IPS-20b (cell line): ENCODE measurements around the gene ASB13.
"Not testable (repeated sequence)": the region's sequence is repeated elsewhere in the genome, so short reads cannot be mapped to it uniquely, and the experiment has no call there.

Experiments used
- H3K27ac ChIP-seq: one replicate; pipeline ENCODE4 v1.5.1; 2013; ENCODE audit warnings: low read length
- H3K27me3 ChIP-seq: 2 replicates; pipeline ENCODE4 v1.6.1; 2013; ENCODE audit warnings: mild to moderate bottlenecking, low read length, inconsistent platforms; ENCODE audit not compliant: insufficient read depth
- H3K36me3 ChIP-seq: 2 replicates; pipeline ENCODE4 v1.6.1; 2013; ENCODE audit warnings: low read depth, mild to moderate bottlenecking, inconsistent platforms, low read length, moderate library complexity; ENCODE audit not compliant: insufficient read depth
- H3K4me1 ChIP-seq: 2 replicates; pipeline ENCODE4 v1.6.1; 2013; ENCODE audit warnings: mild to moderate bottlenecking, control low read depth, inconsistent platforms, low read length, moderate library complexity; ENCODE audit not compliant: insufficient read depth
- H3K4me3 ChIP-seq: 2 replicates; pipeline ENCODE4 v1.5.1; 2013; ENCODE audit warnings: mild to moderate bottlenecking, low read length, inconsistent platforms
- H3K9ac ChIP-seq: 2 replicates; pipeline ENCODE4 v1.6.1; 2013; ENCODE audit warnings: low read depth, mild to moderate bottlenecking, inconsistent platforms, low read length, moderate library complexity
- H3K9me3 ChIP-seq: 2 replicates; pipeline ENCODE4 v1.6.1; 2013; ENCODE audit warnings: mild to moderate bottlenecking, low read depth, low read length, inconsistent platforms; ENCODE audit not compliant: insufficient read depth

Gene ASB13

DNA sequence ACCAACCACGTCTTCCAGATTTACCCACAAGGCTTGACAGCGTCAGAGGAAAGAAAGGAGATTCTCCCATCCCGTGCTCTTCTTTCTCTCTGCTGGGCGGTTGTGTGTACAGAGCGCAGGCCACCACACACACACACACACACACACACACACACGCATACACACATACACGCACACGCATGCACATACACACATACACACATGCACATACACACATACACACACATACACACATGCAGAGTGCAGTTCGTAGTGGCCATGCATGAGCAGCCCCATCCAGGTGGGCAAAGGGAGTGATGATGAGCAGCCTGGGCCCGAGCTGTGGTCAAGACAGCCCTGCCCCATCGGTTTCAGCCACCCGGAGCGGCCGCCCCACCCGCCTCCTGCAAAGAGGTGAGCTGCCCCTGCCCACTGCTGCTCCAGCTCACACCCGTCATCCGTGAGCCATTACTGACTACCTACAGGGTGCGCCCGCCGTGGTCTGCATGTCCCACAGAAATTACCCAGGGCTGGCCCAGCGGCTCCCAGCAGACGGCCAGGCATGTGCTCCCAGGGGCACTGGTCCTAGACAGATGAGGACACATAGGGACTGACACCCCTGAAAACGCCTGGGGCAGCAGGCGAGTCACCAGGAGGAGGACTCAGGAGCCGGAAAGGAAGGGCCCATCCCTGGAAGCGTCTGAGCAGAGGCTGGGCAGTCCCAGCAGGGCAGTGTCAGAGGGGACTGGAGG is 69.6 kb downstream of the ASB13 start:
- no peak overlapping the region for H3K27ac ChIP-seq
- H3K9ac ChIP-seq = no peak overlapping the region
- H3K27me3 ChIP-seq = no peaks in the 10 kb centered on the region
- H3K9me3 ChIP-seq = no peaks in the 10 kb centered on the region
- H3K4me1 ChIP-seq = no peaks in the 10 kb centered on the region
- H3K36me3 ChIP-seq = no peaks in the 10 kb centered on the region
- no peak overlapping the region for H3K4me3 ChIP-seq

DNA sequence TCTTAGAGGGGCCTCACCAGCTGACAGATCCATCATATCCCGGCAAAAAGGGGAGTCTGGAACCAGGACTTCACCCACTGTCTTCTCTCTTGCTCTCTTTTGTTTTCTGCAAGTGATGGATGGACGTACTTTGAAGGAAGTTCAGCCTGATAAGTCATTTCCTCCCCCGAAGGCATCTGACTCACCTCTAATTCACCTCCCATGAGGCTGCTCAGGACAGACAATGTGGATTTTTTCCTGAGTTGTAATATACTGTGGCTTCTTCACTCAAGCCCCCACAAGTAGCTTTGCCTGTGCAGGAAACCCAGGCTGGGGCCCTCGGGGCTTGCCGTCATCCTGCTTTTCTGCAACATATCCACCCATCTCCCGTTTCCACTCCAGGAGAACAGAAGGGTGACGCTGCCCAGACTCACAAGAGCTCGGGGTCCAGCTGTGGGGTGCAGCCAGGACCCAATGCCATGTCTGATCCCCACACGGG is 70.4 kb downstream of the ASB13 start:
- peaks cover 2% of the 10 kb centered on the region; the same call in 1 of the 2 replicates for H3K4me1 ChIP-seq
- H3K27me3 ChIP-seq = no peaks in the 10 kb centered on the region
- no peak overlapping the region for H3K27ac ChIP-seq
- no peaks in the 10 kb centered on the region for H3K36me3 ChIP-seq
- no peaks in the 10 kb centered on the region for H3K9me3 ChIP-seq
- no peak overlapping the region for H3K4me3 ChIP-seq
- no peak overlapping the region for H3K9ac ChIP-seq

DNA sequence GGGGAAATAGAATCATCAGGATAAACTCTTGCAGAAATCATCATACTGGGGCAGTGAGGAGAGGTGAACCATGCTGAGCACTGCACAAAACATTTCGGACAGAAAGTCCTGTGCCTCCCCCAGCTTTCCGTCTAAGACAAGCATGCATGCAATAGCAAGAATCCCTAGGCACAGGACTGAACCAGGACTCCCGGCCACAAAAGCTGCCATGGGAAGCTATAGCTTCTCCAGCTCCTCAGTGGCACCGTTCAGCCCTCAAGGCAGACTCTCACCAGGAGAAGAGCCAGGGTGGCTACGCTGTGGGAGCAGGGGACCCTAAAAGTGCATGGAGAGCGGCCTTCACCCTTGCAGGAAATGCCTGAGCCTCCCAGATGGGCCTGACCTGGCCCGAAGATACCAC is 70.8 kb downstream of the ASB13 start:
- H3K4me3 ChIP-seq = no peak overlapping the region
- no peaks in the 10 kb centered on the region for H3K27me3 ChIP-seq
- H3K4me1 ChIP-seq = peaks cover 4% of the 10 kb centered on the region; the same call in 1 of the 2 replicates
- H3K9me3 ChIP-seq = no peaks in the 10 kb centered on the region
- no peak overlapping the region for H3K27ac ChIP-seq
- H3K36me3 ChIP-seq = no peaks in the 10 kb centered on the region
- no peak overlapping the region for H3K9ac ChIP-seq

DNA sequence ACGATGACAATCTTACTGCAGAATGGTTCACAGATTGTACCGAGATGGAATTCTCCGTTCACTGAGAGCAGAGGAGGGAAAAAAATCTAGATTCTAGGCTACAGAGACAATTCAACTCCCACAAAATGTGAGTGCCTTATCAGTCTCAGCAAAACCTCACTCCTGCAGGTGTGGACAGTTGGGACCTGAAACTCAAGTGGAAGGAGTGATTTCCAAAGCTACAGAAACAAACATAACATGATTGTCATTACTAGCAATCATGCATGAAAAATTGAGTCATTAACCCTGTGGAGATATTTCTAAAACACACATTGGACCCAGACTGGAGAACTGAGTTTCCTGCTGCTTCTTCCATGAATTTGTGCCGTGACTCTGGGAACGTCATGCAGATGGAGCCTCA is 71.3 kb downstream of the ASB13 start:
- no peak overlapping the region for H3K4me3 ChIP-seq
- H3K9me3 ChIP-seq = no peaks in the 10 kb centered on the region
- no peaks in the 10 kb centered on the region for H3K27me3 ChIP-seq
- peaks cover 5% of the 10 kb centered on the region; the same call in 1 of the 2 replicates for H3K4me1 ChIP-seq
- no peaks in the 10 kb centered on the region for H3K36me3 ChIP-seq
- no peak overlapping the region for H3K27ac ChIP-seq
- no peak overlapping the region for H3K9ac ChIP-seq

DNA sequence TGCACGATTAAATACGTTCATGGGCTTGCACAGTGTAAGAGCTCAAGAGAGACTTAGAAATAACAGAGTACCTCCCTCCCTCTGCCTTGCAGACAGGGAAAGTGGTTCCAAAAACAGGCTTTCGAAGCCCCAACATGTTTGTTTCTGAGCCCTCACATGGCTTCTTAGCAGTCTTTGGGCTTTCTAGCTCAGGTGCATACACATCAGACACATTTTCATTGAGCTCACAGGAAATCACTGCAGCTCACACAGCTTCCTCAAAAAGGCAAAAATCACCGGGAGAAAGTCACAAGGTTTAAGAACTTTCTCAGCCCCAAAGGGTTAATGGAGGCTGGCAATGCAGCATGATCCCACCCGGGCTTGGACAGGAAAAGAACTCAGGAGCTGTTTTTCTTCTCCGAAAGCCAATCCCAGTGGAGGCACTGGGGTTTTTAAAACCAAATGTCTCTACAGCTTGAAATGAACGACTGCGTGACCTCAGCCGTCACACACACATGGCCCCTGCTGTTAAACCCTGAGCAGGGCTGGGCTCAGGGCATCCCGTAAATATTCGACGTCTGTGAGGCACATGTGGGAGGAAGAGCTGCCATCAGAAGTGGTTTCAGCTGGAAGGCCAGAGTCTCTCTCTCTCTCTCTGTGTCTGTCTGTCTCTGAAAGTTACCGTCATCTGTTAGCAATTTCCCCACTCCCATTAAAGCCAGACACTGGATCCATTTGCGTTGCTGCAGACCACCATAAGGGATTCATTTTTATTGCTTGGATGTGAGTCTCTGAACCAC is 71.9 kb downstream of the ASB13 start:
- H3K36me3 ChIP-seq = no peaks in the 10 kb centered on the region
- H3K27me3 ChIP-seq = no peaks in the 10 kb centered on the region
- no peaks in the 10 kb centered on the region for H3K9me3 ChIP-seq
- no peak overlapping the region for H3K9ac ChIP-seq
- H3K4me1 ChIP-seq = peaks cover 6% of the 10 kb centered on the region; the same call in 1 of the 2 replicates
- no peak overlapping the region for H3K27ac ChIP-seq
- H3K4me3 ChIP-seq = no peak overlapping the region

DNA sequence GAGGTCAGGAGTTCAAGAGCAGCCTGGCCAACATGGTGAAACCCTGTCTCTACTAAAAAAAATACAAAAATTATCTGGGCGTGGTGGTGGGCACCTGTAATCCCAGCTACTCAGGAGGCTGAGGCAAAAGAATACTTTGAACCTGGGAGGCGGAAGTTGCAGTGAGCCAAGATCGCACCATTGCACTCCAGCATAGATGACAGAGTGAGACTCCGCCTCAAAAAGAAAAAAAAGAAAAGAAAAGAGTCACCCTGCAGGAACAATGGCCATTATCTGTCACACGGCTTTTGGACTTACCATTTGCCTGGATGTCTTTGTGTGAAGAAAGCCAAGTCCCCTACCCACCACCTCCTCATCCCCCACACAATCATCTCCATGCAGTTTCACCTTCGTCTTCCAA is 73.0 kb downstream of the ASB13 start:
- H3K27ac ChIP-seq, H3K9ac ChIP-seq, H3K4me1 ChIP-seq, H3K4me3 ChIP-seq, H3K36me3 ChIP-seq, H3K27me3 ChIP-seq, H3K9me3 ChIP-seq: not testable (repeated sequence)

DNA sequence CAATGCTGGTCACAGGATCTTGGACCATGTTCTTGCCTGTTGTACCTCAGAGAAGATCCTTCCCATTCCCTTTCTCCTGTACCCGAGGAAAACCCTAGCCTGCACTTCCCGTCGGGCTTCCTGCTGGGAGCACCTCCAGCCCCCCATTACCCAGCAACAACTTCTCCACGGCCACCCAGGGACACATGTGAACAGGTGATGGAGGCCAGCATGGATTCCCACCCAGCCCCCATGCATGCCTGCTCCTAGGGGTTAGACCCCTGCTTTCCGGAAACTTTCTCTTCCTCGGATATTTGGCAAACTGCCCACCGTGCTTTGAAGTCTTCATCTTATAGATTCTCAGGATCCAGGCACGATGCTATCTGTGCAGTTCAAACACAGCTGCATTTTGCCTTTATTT is 74.3 kb downstream of the ASB13 start:
- Histone ChIP-seq H3K36me3 (no peaks in the 10 kb centered on the region), H3K4me3 (no peak overlapping the region), H3K4me1 (peaks cover 12% of the 10 kb centered on the region; the same call in 1 of the 2 replicates), H3K27me3 (no peaks in the 10 kb centered on the region), H3K9me3 (no peaks in the 10 kb centered on the region), H3K27ac (no peak overlapping the region), H3K9ac (no peak overlapping the region)

DNA sequence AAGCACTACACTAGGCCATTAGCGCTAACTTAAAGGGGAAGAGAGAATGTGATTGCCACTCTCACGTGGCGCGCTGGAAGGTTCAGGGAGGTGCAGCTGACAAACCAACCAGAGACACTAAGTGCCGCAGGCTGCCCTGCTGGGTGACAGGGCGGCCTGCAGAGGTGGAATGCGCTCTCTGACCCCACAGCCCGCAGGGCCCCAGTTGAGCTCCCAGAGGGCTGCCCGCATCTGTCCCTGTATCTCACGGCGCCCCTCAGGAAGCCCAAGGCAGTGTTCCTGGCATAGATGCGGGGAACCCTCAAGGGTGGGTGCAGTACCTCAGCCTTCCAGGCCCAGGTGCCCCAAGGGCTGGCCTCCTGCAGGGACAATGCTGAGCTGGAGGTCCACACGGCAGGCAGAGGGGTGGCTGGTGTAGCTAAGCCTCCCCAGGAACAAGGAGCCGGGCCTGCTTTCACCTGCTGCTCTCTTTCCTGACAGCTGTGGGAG is 75.0 kb downstream of the ASB13 start:
- Histone ChIP-seq H3K27me3 (no peaks in the 10 kb centered on the region), H3K36me3 (no peaks in the 10 kb centered on the region), H3K4me1 (peaks cover 19% of the 10 kb centered on the region; the same call in 1 of the 2 replicates), H3K27ac (no peak overlapping the region), H3K9ac (no peak overlapping the region), H3K9me3 (no peaks in the 10 kb centered on the region), H3K4me3 (no peak overlapping the region)

DNA sequence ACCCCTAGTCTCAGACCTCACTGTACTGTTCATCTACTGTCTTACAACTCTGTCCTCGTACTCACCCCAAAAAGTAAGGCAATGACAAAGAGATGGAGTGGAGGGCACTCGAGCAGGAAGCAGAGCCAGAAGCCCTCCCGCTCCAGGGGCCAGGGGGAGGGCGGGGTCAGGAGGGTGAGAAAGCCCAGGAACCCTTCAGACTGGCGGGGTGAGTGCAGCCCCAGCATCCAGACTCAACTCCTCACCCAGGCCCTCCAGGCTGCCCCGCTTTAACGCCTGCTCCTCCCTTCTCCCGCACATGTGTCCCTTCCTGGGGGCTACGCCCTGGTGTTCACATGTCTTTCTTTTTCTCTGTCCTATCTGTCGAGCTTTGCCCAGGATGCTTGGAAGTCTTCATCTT is 75.6 kb downstream of the ASB13 start:
- Histone ChIP-seq H3K9ac (no peak overlapping the region), H3K4me3 (no peak overlapping the region), H3K27me3 (no peaks in the 10 kb centered on the region), H3K36me3 (no peaks in the 10 kb centered on the region), H3K27ac (no peak overlapping the region), H3K4me1 (peaks cover 25% of the 10 kb centered on the region), H3K9me3 (no peaks in the 10 kb centered on the region)

DNA sequence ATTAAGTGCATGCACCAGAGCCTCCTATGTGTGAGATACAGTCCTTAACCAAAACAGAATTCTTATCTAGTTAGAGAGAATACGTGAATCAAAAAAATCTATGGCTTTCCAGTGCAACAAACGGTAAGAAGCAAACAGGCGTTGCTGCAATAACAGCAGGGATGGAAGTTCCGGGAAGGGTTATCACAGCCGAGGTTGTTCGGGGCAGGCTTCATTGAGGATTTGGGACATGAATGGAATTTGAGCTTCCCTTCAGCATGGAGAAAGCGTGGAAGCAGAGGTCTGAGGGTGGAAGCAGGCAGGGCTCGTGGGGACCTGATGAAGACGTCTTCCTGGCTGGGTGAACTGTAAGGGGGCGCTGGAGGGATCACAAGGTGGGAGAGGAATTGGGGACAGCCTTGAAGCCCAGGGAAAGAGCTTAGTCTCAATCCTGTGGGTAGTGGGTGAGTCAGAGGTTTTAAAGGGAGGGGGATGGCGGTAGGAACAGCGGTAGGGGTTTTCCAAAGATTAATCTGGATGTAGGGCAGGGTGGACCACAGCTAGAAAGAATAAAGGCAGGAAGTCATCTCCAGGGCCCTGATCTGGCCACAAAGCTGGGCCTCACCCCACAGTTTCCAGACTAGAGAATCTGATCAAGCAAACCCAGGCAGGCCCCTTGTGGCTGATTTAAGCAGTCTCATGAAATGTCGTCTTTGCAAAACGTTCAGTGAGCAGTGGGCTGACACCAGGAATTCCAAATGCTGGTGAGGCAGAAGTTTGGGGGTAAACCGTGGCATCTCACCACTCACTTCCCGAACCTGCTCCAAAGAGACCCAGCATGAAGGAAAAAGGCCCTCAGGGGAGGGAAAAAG is 76.5 kb downstream of the ASB13 start:
- no peak overlapping the region for H3K27ac ChIP-seq

DNA sequence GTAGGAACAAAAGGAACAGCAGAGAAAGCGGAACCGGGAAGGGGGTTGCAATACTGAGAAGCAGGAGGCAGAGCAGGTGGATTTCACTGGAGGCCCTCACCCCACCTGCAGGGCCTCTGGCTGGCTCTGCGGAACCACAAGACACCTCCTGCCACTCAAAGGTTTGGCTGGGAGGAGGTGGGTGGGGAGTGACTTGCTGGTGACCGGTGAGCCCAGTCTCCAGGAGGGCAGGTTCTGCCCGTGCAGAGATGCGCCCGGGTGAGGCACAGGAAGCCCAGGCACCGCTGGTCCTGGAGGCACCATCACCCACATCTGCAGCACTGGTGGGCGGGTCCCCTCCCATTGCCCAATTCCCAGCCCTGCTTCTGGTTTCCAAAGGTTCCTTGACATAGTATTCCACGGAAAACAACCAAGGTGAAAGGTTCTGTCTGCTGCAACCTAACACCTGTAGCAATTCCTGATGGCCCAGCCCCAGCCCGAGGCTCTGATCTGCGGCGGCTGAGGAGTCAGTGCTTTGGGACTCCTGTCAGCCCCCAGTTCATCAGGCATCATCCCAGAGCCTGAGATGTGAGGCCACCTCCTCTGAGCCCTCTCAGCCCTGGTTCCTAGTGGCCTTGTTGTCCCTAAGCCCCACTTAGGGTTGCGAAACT is 77.3 kb downstream of the ASB13 start:
- H3K4me3 ChIP-seq = no peak overlapping the region
- H3K9ac ChIP-seq = no peak overlapping the region
- H3K27me3 ChIP-seq = no peaks in the 10 kb centered on the region
- H3K9me3 ChIP-seq = no peaks in the 10 kb centered on the region
- H3K27ac ChIP-seq = no peak overlapping the region
- no peaks in the 10 kb centered on the region for H3K36me3 ChIP-seq
- H3K4me1 ChIP-seq = peaks cover 32% of the 10 kb centered on the region

More for the DNA sequence above, 76.5 kb downstream of the ASB13 start:
- Histone ChIP-seq H3K9me3 (no peaks in the 10 kb centered on the region), H3K9ac (no peak overlapping the region), H3K27me3 (no peaks in the 10 kb centered on the region), H3K4me1 (peaks cover 32% of the 10 kb centered on the region), H3K4me3 (no peak overlapping the region), H3K36me3 (no peaks in the 10 kb centered on the region)
